GM04503 (cell line): ENCODE results near the gene HOXB7.

Experiments used
- DNase-seq: peaks from one replicate; pipeline ENCODE4 v3.0.0-alpha.2; 2012; ENCODE audit warnings: low read depth

Gene HOXB7

DNA sequence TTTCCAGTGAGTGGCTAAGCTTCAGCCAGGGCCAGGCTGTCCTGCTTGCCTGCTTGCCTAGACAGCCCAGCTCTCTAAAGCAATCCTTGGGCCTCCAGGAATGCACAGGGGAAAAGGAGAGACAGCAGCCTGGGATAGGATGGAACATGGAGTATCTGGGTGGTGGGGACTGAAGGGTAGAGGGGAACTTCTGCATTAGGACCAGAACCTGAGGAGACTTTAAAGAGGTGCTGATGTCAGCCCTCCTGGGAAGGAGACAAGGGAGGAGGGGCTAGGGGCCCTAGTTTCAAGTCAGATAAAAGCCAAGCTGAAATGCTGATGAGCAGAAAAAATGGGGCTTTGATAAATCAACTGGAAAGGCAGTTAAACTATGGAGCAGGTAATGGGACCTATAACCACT is 1.8 kb downstream of the HOXB7 start:
- DNase-seq = no peak

DNA sequence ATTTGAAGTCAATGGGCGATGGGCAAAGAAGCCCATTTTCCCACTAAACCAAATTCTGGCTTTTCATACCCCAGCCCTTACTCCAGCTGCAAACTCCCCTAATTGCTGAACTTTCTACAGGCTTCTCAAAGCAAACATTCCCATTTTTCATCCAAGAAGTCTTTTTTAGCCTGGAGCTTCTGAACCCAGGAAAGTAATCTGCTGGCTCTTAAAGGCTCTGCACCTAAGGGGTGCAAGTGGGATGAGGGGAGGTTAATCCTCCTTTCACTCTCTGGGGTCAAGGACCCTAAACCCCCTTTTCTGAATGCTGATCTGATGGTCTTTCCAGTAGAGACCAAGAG is 2.4 kb downstream of the HOXB7 start:
- DNase-seq = no peak

DNA sequence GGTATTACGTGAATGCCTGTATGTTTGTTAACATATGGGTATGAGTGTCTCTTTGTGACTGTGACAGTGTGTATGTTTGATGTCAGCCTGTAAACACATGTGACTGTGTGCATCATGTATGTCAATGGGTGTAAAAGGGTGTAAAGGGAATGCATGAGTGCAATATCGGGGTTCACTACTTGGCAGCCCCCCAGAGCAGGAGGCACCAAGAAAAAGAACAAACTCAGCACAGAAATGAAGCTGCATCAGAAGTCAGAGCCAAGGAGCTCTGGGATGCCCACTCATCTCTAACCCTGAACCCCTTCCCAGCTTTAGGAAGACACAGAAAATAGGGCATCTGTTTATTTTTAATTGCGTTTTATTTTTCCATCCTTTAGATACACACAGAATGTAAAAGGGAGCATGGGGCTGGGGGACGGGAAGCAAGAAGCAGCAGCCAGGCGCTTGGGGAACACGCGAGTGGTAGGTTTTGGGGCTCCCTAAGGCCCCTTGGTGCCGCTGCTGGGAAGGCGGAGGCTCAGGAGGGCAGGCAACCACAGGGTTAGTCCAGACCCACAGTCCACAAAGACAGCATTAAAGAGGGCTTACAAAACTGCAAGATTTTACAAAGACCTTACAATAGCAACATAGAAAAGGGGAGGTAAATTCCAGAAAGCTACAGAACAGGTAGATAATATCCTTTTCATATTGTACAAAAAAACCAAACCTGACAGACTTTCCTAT is 3.8 kb downstream of the HOXB7 start:
- DNase-seq = no peak

DNA sequence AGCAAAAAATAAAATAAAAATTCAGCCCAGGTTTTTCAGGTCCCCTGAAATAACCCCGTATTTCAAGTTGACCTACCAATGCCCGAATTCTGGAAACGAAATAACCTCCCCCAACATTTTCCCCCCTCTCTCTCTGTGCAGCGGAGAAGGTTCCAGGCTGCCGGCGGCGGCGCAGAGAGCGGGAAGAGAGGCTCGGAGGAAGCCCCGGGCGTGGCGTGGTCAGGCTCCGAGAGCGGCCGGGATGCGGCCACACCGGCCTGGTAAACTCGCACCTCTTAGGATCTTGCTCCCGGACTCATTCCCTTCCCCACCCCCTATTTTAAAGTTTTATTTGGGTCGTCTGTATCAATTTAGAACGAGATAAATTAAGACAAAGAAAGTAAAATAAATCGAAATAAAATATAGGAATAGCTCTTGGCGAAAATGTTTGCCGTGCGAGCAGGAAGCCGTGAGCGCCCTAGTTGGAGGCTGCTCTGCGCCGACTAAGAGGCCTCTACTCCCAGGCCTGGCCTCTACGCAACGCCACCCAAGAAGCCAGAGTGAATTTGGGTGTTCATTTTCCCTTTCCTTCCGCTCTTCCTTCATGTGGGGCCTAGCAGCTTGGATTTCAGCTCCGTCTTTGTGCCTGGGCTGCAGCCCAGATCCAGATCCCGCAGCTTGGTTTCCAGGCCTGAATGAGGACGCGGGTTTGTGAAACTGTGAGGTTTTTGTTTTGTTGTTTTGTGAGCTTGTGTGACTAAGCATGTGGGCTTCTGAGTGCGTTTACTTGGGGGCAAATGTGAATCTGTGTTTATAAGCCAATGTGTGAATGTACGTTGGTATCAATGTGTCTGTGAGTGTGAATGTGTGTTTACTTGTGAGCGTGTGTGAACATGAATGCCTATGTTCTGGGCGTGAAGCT is 4.6 kb downstream of the HOXB7 start:
- DNase-seq = no peak

DNA sequence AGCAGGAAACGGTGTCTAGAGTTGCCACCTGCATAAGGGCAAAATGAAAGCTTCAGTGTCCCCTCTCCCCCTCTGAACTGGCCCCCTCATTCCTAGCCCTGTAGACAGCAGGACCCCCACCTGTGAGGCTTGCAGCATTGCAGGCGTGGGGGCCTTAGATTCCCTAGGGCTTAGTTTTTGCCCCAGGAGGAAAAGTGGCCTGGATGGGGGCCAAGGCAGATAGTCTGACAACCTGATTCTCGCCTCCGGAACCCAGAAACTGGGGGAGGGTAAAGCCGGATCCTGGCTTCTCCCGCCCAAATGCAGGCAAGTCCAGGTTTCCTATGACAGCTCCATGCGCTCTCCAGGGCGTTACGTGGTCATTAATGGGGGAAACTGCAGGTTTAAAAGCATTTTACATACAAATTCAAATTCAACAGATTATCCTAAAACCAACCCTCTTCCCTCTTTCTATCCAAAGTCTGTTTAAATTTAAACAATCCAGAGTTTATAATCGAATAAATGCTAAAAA is 5.4 kb downstream of the HOXB7 start:
- DNase-seq = no peak

DNA sequence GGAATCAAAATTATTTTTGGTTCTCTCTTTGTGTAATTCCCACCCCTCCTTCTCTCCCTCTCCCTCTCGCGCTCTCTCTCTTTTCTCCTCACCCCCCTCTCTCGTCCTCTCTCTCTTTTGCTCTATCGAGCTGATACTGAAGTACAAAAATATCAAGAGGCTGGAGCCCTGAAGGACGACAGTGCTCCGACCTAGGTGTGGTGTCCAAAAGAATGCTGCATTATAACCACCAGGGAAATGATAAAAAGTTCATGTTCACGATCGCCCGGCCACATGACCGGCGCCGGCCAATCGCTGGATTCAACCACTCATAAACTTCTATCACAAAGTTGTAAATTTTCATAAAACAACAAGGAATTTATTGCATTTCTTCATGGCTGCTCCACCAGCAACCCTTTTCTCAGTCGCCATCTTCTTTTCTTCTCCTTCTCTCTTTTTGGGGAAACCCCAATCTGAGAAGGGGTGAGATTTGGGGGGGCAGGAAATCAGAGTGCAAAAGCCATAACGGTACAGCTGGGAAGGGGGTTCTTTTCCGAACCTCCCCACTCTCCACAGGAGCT is 6.0 kb downstream of the HOXB7 start, which contains the start of gene HOXB6:
Gene HOXB6 (minus strand): TSS at position 217 of the 560 bp plus-strand sequence. CDS start 6,836 bp downstream, outside the sequence.
- no peak for DNase-seq

DNA sequence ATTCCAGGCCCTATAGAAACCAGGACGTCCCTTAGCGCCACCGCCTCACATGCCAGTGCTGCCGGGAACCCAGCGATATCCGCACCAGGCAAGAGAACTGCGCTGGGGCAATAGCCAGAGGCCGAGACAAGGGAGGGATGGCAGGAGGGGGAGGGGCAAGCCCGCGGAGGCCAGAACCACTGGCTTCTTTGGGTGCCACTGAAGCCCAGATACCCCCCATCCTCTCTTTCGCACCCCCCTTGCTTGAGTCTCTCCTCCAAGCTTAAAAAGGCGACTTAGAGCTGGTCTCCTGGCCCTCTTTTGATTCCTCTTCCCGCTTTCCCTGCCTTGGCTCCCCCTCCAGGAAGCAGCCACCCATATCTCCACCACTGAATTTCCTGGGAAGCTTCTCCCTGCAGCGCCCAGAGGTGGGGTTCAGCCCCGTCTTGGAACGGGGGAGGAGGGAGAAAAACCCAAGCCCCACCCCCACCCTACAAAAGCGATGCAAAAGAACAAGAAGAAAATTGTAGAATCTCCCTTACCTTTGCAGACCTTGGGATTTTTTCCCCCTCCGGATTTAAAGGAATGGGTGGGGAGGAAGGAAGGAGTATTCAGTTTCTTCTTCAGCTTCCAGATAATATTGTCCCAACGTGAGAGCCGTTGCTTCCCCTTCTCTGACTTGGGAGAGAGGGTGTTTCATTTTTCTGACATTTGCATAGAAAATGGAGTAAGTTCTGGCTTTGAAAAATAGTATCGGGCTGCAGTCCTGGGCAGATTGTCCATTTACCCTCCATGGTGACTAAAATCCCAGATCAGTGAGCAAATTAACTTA is 6.7 kb downstream of the HOXB7 start:
- no peak for DNase-seq

DNA sequence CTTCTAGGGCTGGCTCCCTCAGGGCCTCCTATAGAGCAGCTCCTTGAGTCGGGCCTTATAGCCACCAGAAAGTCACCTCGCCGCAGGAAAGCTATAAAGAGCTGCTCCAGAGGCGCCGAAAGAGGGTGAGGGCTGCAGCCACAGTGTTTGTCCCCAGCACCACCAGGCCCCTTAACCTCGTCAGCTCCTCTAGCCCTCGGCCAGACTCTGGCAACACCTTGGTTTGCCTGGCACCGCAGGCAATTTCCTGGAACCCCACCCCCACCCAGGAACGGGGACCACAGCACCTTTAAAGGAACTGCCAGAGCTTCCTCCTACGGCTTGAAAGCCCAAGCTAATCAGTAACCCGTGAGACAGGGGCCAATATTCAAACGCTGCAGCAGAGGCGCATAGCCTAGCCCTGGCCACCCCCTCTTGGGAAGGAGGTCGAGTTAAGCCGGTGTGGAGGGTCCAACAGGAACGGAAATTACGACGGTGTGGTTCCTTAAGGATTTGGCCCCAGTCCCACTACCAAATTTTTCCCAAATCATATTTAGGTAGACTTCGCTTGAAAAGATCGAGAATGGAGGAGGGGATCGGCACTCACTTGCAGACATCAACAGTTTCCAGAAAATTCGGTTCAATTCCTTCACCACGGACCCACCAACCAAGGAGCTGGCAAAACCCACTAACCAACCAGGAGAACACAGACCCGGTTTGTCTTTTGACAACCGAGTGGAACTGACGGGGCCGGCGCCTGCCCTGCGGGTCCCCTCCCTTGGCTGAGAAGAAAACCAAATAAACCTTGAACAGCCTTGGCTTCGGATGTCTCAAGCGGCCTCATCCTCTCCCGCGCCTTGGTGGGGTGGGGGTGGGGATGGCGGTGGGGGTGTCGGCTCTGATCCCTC is 9.0 kb downstream of the HOXB7 start:
- DNase-seq = no peak

DNA sequence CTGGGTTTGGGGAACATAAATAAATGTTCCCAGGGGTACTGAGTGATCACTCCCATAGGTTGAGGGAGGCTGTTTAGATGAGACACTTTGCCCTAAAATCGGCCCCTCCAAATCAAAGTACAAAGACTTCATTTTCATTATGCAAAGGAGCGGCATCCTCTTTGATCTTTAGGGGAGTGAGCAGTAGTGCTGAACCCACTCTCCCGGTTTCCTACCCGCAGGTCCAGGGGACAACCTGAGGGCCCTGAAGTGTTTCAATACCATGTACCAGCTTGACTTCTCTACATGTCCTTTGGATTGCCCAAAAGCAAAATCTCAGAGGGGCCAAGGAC is 9.6 kb downstream of the HOXB7 start:
- DNase-seq = no peak

DNA sequence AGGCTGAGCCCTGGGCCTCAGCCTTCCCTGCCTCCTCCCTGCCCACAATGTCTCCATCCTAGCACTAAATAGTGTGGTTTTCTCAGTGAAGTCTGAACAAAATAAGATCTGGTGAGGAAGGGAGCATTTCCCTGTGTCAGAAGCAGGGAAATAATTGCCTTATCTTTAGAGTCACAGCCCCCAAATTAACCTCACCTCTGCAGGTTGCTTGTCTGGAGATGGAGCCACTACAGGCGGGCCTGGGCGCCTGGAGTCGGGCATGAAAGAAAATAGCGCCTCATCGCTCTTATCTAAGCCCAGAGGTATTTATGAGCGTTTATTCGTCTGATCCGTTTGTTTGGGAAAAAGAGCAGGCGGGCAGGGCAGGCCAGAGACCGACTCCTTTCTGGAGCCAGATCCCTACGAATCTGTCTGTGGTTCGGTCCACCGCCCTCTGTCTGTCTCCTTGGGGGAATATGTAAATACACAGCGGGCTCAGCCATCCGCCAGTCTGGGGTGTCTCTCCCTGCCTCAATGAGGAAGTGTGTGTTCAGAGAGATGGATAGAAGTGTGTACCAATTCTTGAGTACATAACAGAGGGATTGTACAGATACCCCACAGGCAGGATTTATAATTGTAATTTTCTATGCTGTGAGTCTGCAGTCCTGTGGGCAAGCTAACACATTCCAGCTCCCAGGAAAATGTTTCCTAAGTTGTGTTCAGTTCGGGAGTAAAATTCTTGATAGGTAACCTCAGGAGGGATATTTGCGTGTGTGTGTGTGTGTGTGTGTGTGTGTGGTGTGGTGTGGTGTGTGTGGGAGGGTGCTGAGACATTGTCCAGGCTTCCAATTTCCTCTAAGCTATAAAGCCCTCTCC is 10.3 kb downstream of the HOXB7 start:
- DNase-seq = no peak

DNA sequence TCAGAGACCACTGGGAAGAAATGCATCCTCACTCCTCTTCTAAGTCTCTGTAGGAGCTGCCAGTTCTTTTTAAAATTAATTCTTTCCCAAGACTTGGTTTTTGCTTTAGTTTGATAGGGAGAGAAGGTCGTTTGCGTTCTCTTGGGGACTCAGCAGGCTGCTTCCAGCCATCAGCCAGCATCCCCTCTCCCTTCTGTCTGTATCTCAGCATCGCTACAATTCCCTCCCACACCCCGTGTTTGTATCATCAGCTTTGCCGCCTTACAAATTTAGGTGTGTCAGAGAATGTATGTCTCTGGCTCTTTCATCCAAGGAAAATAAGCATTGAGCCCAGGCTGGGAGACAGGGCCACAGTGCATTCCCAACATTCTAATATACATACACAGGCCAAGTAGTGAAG is 11.5 kb downstream of the HOXB7 start:
- DNase-seq = no peak

DNA sequence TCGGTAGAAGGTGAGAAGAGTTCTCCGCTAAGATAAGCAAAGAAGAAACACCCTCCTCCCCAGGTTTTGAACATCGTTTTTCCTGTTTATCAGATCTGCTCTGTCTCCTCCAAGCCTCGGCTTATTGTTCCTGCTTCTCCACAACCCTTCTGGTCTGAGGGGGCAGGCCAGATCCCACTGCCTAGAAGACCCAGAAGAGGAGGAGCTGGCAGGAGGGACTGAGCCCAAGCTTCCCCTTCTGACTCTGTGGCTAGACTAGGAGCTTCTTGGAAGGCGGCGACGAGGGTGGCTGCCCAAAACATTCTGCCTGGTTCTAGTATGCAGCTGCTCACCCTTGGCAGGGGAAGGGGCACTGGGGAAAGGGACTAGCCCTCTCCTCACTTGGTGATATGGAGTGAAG is 12.1 kb downstream of the HOXB7 start:
- DNase-seq = no peak

DNA sequence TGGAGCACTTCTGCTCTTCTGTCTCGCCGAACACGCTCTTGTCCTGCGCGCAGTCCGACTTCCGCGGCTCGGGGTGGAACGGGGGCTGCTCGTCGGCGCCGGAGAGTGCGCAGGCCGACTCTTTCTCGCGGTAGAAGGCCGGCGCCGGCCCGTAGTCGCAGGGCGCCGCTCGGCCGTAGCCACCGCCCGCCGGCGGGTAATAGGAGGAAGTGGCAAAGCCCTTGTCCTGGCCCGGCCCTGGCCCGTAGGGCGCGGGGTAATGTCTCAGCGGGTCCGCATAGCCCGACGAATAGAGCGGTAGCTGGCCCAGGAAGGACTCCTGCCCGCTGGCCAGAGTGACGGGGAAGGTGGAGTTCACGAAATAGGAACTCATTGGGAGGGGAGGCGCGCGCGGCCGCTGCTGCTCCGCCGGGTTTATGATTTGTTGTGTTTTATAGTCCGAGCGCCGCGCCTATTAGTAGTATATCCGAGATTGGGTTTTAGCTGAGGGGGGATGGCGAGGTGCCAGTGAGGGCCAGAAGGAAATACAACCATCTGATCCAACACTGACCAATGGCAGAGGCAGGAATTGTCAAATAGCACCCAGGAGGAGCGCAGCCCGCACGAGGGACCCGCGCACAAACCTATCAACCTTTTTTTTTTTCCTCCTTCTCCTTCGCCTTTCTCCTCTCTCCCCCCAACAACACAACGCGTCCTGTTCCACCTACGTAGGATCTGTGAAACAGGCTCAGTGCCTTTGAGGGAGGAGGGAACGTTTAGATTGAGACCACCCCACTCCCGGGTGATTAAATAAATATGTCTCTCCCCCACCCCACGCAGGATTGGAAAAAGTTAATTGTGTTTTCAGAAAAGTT is 12.8 kb downstream of the HOXB7 start:
- DNase-seq = no peak

DNA sequence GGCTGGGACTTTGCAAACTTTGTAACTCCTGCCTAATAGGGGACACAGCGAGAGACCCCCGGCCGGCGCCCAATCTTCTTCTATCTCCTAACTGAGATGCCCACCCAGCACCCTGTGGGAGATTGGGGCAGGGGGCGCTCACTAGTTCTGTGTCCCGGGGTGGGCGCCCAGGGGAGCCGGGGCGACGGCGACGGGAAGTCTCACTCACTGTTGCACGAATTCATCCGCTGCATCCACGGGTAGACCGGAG is 13.4 kb downstream of the HOXB7 start:
- no peak for DNase-seq

DNA sequence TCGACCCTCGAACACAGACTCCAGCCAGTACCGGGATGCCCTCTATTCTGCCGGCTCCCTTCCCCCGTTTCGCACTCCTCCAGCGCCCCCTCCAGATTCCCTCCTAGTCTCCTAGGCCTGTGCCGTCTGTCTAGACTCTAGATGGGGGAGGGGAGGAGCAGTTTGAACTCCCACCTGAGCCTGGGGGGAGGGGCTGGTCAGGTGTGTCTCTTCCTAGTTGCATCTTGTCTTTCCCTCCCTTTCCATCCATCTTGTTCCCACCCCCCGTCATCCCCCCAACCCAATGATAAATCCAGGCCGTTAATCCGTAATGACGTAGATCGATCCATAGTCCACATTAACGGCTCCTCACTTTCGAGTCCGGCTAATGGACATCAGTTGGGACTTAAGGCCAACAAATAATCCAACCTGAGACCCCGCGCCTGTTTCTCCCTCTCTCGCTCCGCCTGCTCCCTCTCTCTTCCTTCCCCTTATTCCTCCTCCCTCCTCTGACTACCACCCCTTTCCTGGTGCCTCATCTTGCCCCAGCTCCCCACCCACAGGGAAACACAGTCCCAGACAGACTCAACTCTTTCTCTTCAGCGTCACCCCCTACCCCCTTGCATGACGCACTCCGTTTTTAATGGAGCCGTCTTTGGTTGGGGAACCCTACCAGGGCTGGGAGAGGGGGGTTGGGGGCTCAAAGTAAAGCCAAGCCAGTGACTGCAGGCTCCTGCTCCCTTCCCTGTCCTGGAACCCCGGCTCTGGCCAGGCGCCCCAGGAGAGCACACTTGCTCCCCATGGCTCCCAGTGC is 13.9 kb downstream of the HOXB7 start:
- DNase-seq = no peak

DNA sequence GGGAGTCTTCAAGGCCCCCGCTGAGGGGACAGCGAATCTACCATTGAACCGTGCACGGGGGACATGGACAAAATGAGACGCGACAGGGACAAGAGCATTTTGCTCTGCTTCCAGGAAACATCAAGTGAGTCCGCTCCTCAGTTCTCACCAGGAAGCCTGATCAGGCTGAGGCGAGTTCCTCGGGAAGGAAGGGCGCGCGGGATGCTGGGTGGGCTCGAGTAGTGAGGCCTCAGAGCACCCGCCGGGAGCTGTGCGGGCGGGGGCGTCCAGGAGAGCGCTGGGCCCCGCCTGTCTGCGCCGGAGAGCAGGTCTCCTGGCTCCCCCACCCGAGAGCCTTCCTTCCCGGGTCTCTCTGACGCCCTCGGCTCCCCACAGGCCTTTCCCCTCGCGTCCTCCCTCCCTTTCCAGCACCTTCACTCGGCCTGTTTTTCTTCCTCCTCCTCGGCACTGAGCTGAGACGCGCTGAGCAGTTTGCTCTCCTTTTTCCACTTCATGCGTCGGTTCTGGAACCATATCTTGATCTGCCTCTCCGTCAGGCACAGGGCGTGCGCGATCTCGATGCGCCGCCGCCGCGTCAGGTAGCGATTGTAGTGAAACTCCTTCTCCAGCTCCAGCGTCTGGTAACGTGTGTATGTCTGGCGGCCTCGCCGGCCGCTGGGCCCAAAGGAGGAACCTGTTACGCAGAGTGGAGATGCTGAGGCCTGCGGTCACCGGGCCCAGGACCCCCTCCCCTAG is 14.7 kb downstream of the HOXB7 start:
- no peak for DNase-seq

DNA sequence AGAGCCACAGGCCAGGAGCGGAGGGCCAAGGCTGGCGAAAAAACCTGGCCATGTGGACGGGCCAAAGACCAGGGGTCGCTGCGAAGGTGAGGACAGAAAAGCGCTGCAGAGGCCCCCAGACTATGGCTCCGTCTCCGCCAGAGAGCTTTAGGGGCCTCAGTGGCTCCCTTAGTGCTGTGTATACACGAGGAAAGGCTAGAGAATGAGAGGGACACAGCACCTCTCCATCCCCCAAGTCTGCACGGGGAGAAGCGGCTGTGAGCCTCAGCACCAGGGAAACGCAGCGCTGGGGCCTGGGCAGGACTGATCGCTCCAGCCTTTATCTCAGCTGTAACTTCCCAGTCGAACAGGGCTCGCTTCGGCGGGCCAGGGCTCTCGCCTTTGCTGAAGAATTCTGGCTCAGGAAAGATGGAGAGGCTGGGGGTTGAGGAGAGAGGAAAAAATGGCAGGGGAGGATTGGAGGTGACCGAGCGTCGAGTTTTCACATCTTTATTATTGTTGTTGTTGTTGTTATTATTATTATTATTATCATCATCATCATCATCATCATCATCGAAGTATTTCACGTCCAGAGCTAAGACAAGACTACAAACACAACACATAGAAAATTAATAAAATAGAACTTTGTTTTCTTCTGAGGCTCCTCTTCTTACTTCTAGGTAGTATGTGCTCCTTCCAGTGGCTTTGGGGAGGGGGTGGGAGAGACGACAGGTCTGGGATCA is 15.4 kb downstream of the HOXB7 start:
- DNase-seq = no peak
